Activated CD4-positive, alpha-beta memory T cell treated with anti-CD3 and anti-CD28 coated beads for 36 hours (primary cell): ENCODE results near the gene ZNF154. TPM values are rescaled to one million over a fixed set of nuclear protein-coding genes. Genes with fewer than 3 reads are reported as not detected.

ENCODE experiments used
- total RNA-seq, 2 experiments: library from RNA; stranded (reverse); gene quantifications; one replicate each; pipeline ENCODE4 v1.2.3, GENCODE V29; 2021

Gene ZNF154
- total RNA-seq, 2 experiments from 2014 or later, result 0.48 to 0.61 TPM

Other genes starting within 250 kb of the ZNF154 start
- 1 to 10 TPM; 3.9 to 4.0 TPM for gene ZNF772, start 231.6 kb downstream of the ZNF154 start, total RNA-seq
- gene ZNF419, start 221.5 kb downstream of the ZNF154 start, total RNA-seq, result 1 to 10 TPM; 4.3 to 5.1 TPM
- gene ZNF773, start 209.3 kb downstream of the ZNF154 start, total RNA-seq, result 1 to 10 TPM; 4.0 to 4.5 TPM
- gene ZNF549, start 181.8 kb downstream of the ZNF154 start, total RNA-seq, result 1 to 10 TPM; 2.9 to 3.4 TPM
- 1 to 10 TPM; 5.6 to 6.6 TPM for gene ZNF550, start 149.3 kb downstream of the ZNF154 start, total RNA-seq
- gene ZNF416, start 130.3 kb downstream of the ZNF154 start, total RNA-seq, result 1 to 10 TPM; 2.2 to 2.4 TPM
- gene ZIK1, start 125.1 kb downstream of the ZNF154 start, total RNA-seq, result 1 to 10 TPM; 3.4 to 3.6 TPM
- 1 to 10 TPM; 3.7 to 5.6 TPM for gene ZNF530, start 109.3 kb downstream of the ZNF154 start, total RNA-seq
- 1 to 10 TPM; 6.7 to 8.0 TPM for gene ZNF134, start 95.0 kb downstream of the ZNF154 start, total RNA-seq
- gene ZNF211, start 76.0 kb downstream of the ZNF154 start, total RNA-seq, result 1 to 10 TPM; 8.2 to 8.3 TPM
- gene ZSCAN4, start 40.3 kb downstream of the ZNF154 start, total RNA-seq, result not detected
- gene ZNF551, start 27.2 kb downstream of the ZNF154 start, total RNA-seq, result 1 to 10 TPM; 4.4 to 6.2 TPM
- 1 to 10 TPM; 5.4 to 6.3 TPM for gene ZNF671, start 18.4 kb upstream of the ZNF154 start, total RNA-seq
- 1 to 10 TPM; 7.8 to 8.3 TPM for gene ZNF776, start 37.6 kb upstream of the ZNF154 start, total RNA-seq
- gene ZNF586, start 60.5 kb upstream of the ZNF154 start, total RNA-seq, result 10 to 100 TPM; 11.5 to 11.7 TPM
- 1 to 10 TPM; 4.8 to 6.1 TPM for gene ZNF552, start 105.7 kb upstream of the ZNF154 start, total RNA-seq
- 10 to 100 TPM; 14.2 to 15.2 TPM for gene ZNF587B, start 121.1 kb upstream of the ZNF154 start, total RNA-seq
- 10 to 100 TPM; 20.9 to 23.9 TPM for gene ZNF587, start 140.7 kb upstream of the ZNF154 start, total RNA-seq
- gene ZNF814, start 179.8 kb upstream of the ZNF154 start, total RNA-seq, result 10 to 100 TPM; 10.4 to 12.4 TPM
- gene ZNF417, start 207.4 kb upstream of the ZNF154 start, total RNA-seq, result 10 to 100 TPM; 10.6 to 11.1 TPM
- 1 to 10 TPM; 2.3 TPM for gene ZNF418, start 226.2 kb upstream of the ZNF154 start, total RNA-seq
- 1 to 10 TPM; 3.9 TPM for gene ZNF256, start 238.5 kb upstream of the ZNF154 start, total RNA-seq